ENCODE results near the gene FRAT1. TPM values are rescaled to one million over a fixed set of nuclear protein-coding genes. Genes with fewer than 3 reads are reported as not detected.

FRAT1 gene
- total RNA-seq, 4 donors from 2014 or later = 5.8 to 15.7 (median 10.3) TPM

DNA sequence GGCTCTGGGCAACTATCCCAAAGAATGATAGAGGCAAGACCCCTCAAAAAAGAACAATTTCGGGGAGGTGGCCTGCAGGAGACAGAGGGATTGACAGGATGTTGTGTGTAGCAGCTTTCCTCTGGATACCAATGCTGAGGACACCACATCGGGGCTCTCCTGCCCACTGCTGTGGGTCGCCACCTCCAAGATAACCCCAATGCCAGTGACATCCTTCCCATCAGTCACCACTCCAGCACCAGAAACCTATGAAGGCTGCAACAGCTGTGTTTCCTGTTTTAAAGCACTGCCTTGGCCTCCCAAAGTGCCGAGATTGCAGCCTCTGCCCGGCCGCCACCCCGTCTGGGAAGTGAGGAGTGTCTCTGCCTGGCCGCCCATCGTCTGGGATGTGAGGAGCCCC is 44.2 kb upstream of the FRAT1 start:
- in situ Hi-C loops (cut with MboI; ENCODE audit: low pct_ligation_motif_present in 1 of 4, low pct_unique_long_range_greater_than_20kb in 1 of 4, low sequenced_read_pairs in 3 of 4) = loop anchor here in 1 of 4 donors (10.0 kb wide), 1 partner anchor 80 kb away; no protein-coding TSS in a partner anchor
- Histone ChIP-seq H3K27ac (no peak overlapping the region), H3K4me1 (peaks cover 5 to 21% (median 11%) of the 10 kb centered on the region in 4 donors), H3K27me3 (no peaks in the 10 kb centered on the region), H3K9me3 (no peaks in the 10 kb centered on the region), H3K4me3 (no peak overlapping the region), H3K36me3 (no peaks in the 10 kb centered on the region)
- no peak for DNase-seq
- intact Hi-C loops (cut with DNase I; ENCODE audit: low total_unique reads) = no loop called here
- TF ChIP-seq, protein P1, sequence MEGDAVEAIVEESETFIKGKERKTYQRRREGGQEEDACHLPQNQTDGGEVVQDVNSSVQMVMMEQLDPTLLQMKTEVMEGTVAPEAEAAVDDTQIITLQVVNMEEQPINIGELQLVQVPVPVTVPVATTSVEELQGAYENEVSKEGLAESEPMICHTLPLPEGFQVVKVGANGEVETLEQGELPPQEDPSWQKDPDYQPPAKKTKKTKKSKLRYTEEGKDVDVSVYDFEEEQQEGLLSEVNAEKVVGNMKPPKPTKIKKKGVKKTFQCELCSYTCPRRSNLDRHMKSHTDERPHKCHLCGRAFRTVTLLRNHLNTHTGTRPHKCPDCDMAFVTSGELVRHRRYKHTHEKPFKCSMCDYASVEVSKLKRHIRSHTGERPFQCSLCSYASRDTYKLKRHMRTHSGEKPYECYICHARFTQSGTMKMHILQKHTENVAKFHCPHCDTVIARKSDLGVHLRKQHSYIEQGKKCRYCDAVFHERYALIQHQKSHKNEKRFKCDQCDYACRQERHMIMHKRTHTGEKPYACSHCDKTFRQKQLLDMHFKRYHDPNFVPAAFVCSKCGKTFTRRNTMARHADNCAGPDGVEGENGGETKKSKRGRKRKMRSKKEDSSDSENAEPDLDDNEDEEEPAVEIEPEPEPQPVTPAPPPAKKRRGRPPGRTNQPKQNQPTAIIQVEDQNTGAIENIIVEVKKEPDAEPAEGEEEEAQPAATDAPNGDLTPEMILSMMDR (IDR thresholded peaks at IDR 0.05) = no peak
- no peak for TF ChIP-seq EP300 (IDR thresholded peaks at IDR 0.05; ENCODE audit: low read depth)
- no peak for TF ChIP-seq POLR2A (IDR thresholded peaks at IDR 0.05)
- TF ChIP-seq POLR2AphosphoS5 (IDR thresholded peaks at IDR 0.05) = no peak
- WGBS, 2 donors (ENCODE audit: low coverage in 1 of 2) = 83 to 87% methylated on average over 2 to 3 of the region's 9 CpGs

DNA sequence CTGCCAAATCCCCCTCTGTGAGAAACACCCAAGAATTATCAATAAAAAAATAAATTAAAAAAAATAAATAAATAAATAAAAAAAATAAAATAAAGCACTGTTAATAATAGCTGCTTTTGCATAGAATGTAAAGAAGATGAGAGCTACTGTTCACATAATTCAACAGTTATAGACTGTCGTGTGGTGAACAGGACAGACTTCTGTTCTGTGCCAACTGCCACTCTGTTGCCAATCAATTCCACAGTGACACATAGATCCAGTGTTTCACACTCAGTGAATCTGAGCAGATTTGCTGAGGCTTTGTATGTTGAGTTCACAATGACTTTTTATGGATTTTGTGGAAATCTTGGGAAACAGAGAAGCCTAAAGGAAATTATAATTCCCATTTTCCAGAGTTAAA is 41.5 kb upstream of the FRAT1 start:
- H3K4me1 ChIP-seq = peaks cover 5 to 28% (median 11%) of the 10 kb centered on the region in 4 donors
- no peaks in the 10 kb centered on the region for H3K36me3 ChIP-seq
- H3K9me3 ChIP-seq = no peaks in the 10 kb centered on the region
- in situ Hi-C loops (cut with MboI; ENCODE audit: low pct_ligation_motif_present in 1 of 4, low pct_unique_long_range_greater_than_20kb in 1 of 4, low sequenced_read_pairs in 3 of 4) (loop anchor here in 1 of 4 donors (10.0 kb wide), 1 partner anchor 77 kb away; no protein-coding TSS in a partner anchor), intact Hi-C loops (cut with DNase I; ENCODE audit: low total_unique reads) (no loop called here)
- H3K27ac ChIP-seq = no peak overlapping the region
- no peak overlapping the region for H3K4me3 ChIP-seq
- TF ChIP-seq POLR2A (IDR thresholded peaks at IDR 0.05) (no peak), POLR2AphosphoS5 (IDR thresholded peaks at IDR 0.05) (no peak)
- TF ChIP-seq, protein P1 (IDR thresholded peaks at IDR 0.05) = no peak
- DNase-seq = no peak
- 35% methylated on average over 1 of the region's 1 CpG; no CpG with 5 or more reads in 1 of the 2 donors for WGBS, 2 donors (ENCODE audit: low coverage in 1 of 2)
- no peaks in the 10 kb centered on the region for H3K27me3 ChIP-seq

DNA sequence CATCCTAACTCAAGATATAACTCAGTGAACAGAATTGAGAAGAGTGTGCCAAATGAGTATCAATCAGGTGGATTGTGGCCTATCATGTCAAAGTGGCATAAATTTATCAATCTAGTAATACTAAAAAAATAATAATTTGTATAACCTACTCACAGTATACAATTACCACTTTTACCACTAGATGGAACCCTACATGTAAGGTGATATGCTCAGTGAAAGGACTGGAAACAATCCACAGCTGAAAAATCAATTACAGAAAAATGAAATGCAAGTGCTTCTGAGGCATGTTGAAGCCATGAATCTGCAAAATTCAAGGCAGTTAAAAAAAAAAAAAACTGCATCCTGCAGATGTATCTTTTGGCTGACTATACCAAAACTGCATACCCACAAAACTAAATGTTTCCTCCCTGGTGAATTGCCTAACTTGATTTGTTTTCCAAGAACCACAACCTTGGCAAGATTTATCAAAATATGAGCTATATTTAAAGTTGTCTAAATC is 40.5 kb upstream of the FRAT1 start:
- H3K4me3 ChIP-seq = no peak overlapping the region
- no peak for DNase-seq
- TF ChIP-seq EP300 (IDR thresholded peaks at IDR 0.05; ENCODE audit: low read depth) (no peak), POLR2A (IDR thresholded peaks at IDR 0.05) (no peak)
- TF ChIP-seq, protein P1 (IDR thresholded peaks at IDR 0.05) = peak; percentile 66 to 76 (median 68)
- no peaks in the 10 kb centered on the region for H3K36me3 ChIP-seq
- H3K4me1 ChIP-seq = peaks cover 5 to 28% (median 11%) of the 10 kb centered on the region in 4 donors
- intact Hi-C loops (cut with DNase I; ENCODE audit: low total_unique reads) (no loop called here), in situ Hi-C loops (cut with MboI; ENCODE audit: low pct_ligation_motif_present in 1 of 4, low pct_unique_long_range_greater_than_20kb in 1 of 4, low sequenced_read_pairs in 3 of 4) (loop anchor here in 1 of 4 donors (10.0 kb wide), 1 partner anchor 76 kb away; no protein-coding TSS in a partner anchor)
- H3K27me3 ChIP-seq = no peaks in the 10 kb centered on the region
- H3K9me3 ChIP-seq = no peaks in the 10 kb centered on the region
- H3K27ac ChIP-seq = peak overlapping the region in 3 of 4 donors; percentile 31 to 61 (median 33)

DNA sequence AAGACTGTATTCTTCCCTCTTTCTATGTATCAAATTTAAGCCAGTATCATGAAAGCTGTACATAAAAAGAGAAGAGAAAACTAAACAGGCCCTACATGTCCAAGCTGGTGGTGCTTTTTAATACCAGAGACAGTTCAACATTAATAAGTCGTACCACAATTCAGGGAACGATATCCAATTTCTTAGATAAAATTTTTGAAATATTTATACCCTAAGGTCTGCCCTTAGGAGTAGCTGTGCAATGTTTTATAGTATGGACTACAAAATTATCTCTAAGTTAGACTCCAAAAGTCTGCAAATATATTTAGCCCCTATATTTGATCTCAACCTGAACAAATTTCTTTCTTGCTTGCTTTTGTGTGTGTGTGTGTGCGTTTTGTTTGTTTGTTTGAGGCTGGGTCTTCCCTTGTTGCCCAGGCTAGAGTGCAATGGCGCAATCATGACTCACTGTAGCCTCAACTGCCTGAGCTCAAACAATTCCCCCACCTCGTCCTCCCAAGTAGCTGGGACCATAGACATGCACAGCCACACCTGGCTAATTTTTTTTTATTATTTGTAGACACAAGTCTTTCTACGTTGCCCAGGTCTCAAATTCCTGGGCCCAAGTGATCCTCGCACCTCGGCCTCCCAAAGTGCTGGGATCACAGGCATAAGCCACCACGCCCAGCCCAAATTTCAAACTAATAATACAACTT is 39.8 kb upstream of the FRAT1 start:
- no peak overlapping the region for H3K4me3 ChIP-seq
- no peaks in the 10 kb centered on the region for H3K9me3 ChIP-seq
- intact Hi-C loops (cut with DNase I; ENCODE audit: low total_unique reads) (no loop called here), in situ Hi-C loops (cut with MboI; ENCODE audit: low pct_ligation_motif_present in 1 of 4, low pct_unique_long_range_greater_than_20kb in 1 of 4, low sequenced_read_pairs in 3 of 4) (loop anchor here in 1 of 4 donors (10.0 kb wide), 1 partner anchor 76 kb away; no protein-coding TSS in a partner anchor)
- H3K27ac ChIP-seq = peak overlapping the region in 3 of 4 donors; percentile 31 to 61 (median 33)
- H3K27me3 ChIP-seq = no peaks in the 10 kb centered on the region
- DNase-seq = peak; percentile 27
- WGBS, 2 donors (ENCODE audit: low coverage in 1 of 2) = 63 to 75% methylated on average over 5 to 9 of the region's 9 CpGs
- H3K36me3 ChIP-seq = no peaks in the 10 kb centered on the region
- TF ChIP-seq POLR2AphosphoS5 (IDR thresholded peaks at IDR 0.05) (no peak), EP300 (IDR thresholded peaks at IDR 0.05; ENCODE audit: low read depth) (no peak), POLR2A (IDR thresholded peaks at IDR 0.05) (no peak)
- TF ChIP-seq, protein P1 (IDR thresholded peaks at IDR 0.05) = no peak
- H3K4me1 ChIP-seq = peaks cover 5 to 28% (median 11%) of the 10 kb centered on the region in 4 donors

Data from transverse colon (tissue), 4 donors.